Vagina (tissue), 2 donors: ENCODE results near the gene ITM2C. TPM values are rescaled to one million over a fixed set of nuclear protein-coding genes. Genes with fewer than 3 reads are reported as not detected.
A peak's percentile ranks its signal among the peaks of the same experiment; 100 is the strongest.

Experiments used
- DNase-seq, 2 donors: peaks; one replicate each; pipeline ENCODE4 v3.0.0-alpha.2; 2017; ENCODE audit errors: extremely low spot score in 2 of 2
- H3K27ac ChIP-seq: fragments of 200-600 bp; sonication (generic); one replicate; pipeline ENCODE4 v1.5.1; 2019
- H3K27me3 ChIP-seq: fragments of 200-600 bp; sonication (generic); one replicate; pipeline ENCODE4 v1.5.1; 2019
- H3K36me3 ChIP-seq, 2 donors: fragments of 200-600 bp; sonication (generic); one replicate each; pipeline ENCODE4 v1.5.1; 2017 to 2019
- H3K4me1 ChIP-seq: fragments of 200-600 bp; sonication (generic); one replicate; pipeline ENCODE4 v1.5.1; 2019
- H3K4me3 ChIP-seq, 2 donors: fragments of 200-600 bp; sonication (generic); 1 replicate in 1 of 2; 2 replicates in 1 of 2; pipeline ENCODE4 v1.5.1; 2016 to 2019
- H3K9me3 ChIP-seq: fragments of 200-600 bp; sonication (generic); one replicate; pipeline ENCODE4 v1.5.1; 2019
- POLR2A ChIP-seq, 2 donors: fragments of 450-650 bp; IDR thresholded peaks; one replicate each; pipeline ENCODE4 v1.6.1; 2017; ENCODE audit warnings: antibody characterized with exemption in 2 of 2, mild to moderate bottlenecking in 2 of 2, moderate library complexity in 2 of 2
- POLR2AphosphoS5 ChIP-seq, 2 donors: sonication (generic); formaldehyde crosslinking; IDR thresholded peaks; one replicate each; pipeline ENCODE4 v1.9.0; 2017; ENCODE audit warnings: antibody characterized with exemption in 2 of 2, mild to moderate bottlenecking in 2 of 2, low read depth in 1 of 2; ENCODE audit not compliant: insufficient read depth in 1 of 2
- intact Hi-C: fragments of 100-400 bp; cut with DNase I; formaldehyde crosslinking; loops from one replicate; pipeline ENCODE4 v1.15.1; 2023
- total RNA-seq: library from RNA; depleted of rRNA; stranded (reverse); fragments of >200 nt; gene quantifications from one replicate; pipeline ENCODE4 v1.2.3, GENCODE V29; 2016
- TF ChIP-seq, protein P1 (sequence below), 3 experiments: fragments of 450-650 bp in 2 of 3; fragments of 200-600 bp in 1 of 3; sonication (generic) in 1 of 3; IDR thresholded peaks; one replicate each; pipeline ENCODE4 v1.5.1; 2017 to 2019; ENCODE audit warnings: antibody characterized with exemption in 3 of 3, mild to moderate bottlenecking in 2 of 3, moderate library complexity in 2 of 3

ITM2C gene
- total RNA-seq, 1 donor from 2014 or later = 86.2 TPM

DNA sequence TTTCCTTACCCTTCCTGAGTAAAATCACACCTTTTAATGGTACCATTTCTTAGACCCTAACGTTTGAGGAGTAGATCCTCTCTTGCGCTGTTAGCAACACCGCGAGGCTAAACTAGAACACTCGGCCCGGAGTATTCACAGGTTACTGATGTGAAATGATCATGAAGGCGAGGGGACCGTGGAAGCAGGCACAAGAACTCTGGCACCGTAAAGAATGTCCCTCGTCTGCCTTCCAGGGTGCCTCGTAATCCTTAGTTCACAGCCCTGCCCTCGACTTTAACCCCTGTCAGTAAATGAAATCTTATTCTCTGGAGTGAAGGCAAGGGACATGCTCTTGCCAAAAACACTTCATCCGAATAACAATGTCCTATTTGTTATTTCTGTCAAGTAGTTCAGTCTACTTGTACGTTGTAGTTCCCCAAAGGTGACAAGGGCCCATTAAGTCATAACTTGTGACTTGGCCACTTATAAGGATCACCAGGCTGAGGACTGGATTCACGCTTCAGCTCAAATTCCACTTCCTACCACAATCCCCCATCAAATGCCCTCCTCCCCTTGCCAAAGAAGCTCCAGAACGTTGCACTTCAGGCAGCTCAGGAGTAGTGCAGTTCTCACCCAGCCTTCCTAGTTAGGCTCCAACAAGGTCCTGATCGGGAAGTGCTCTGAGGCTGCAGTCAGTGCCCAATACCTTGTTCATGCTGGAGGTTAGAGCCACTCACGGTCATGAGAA lies 43.3 kb upstream of the ITM2C start:
- no peak for DNase-seq
- intact Hi-C loops = loop anchor here (5.0 kb wide), 1 partner anchor 166 kb away; no protein-coding TSS in a partner anchor
- TF ChIP-seq POLR2AphosphoS5 (IDR thresholded peaks at IDR 0.05; ENCODE audit: insufficient read depth in 1 of 2, low read depth in 1 of 2) (no peak), POLR2A (IDR thresholded peaks at IDR 0.05) (no peak)
- TF ChIP-seq, protein P1, sequence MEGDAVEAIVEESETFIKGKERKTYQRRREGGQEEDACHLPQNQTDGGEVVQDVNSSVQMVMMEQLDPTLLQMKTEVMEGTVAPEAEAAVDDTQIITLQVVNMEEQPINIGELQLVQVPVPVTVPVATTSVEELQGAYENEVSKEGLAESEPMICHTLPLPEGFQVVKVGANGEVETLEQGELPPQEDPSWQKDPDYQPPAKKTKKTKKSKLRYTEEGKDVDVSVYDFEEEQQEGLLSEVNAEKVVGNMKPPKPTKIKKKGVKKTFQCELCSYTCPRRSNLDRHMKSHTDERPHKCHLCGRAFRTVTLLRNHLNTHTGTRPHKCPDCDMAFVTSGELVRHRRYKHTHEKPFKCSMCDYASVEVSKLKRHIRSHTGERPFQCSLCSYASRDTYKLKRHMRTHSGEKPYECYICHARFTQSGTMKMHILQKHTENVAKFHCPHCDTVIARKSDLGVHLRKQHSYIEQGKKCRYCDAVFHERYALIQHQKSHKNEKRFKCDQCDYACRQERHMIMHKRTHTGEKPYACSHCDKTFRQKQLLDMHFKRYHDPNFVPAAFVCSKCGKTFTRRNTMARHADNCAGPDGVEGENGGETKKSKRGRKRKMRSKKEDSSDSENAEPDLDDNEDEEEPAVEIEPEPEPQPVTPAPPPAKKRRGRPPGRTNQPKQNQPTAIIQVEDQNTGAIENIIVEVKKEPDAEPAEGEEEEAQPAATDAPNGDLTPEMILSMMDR (IDR thresholded peaks at IDR 0.05) = no peak
- Histone ChIP-seq H3K27me3 (no peaks in the 10 kb centered on the region), H3K27ac (no peak overlapping the region), H3K4me3 (no peak overlapping the region), H3K9me3 (no peaks in the 10 kb centered on the region), H3K36me3 (peaks cover 0 to 21% of the 10 kb centered on the region in 2 donors), H3K4me1 (peaks cover 9% of the 10 kb centered on the region)

DNA sequence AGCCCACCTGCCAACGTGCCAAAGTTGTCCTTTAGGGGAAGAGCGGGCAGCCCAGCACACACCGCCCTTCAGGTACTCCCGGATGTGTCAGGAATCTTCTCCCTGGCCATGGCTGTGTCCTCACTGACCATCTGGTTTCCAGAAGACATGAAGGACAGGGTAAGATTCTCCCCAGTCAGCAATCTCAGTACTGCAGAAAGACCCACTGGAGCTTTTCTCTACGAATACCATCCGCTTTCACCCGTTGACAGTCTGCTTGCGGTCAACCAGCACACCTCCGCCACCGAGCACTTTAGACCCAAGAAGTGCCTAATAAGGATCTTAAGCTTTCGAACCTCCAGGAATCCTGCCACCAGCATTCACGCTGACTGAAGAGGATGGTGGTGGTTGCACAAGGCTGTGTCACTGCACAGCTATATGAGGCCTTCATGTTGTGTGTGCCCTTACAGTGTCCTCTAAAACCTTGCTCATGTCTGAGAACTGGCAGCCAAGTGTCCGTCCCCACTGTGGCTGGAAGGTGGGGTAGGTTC lies 42.7 kb upstream of the ITM2C start:
- H3K4me1 ChIP-seq = peaks cover 9% of the 10 kb centered on the region
- H3K27me3 ChIP-seq = no peaks in the 10 kb centered on the region
- H3K9me3 ChIP-seq = no peaks in the 10 kb centered on the region
- peaks cover 0 to 16% of the 10 kb centered on the region in 2 donors for H3K36me3 ChIP-seq
- TF ChIP-seq POLR2AphosphoS5 (IDR thresholded peaks at IDR 0.05; ENCODE audit: insufficient read depth in 1 of 2, low read depth in 1 of 2) (no peak), POLR2A (IDR thresholded peaks at IDR 0.05) (no peak)
- TF ChIP-seq, protein P1 (IDR thresholded peaks at IDR 0.05) = no peak
- H3K4me3 ChIP-seq = no peak overlapping the region
- no peak for DNase-seq
- H3K27ac ChIP-seq = no peak overlapping the region
- intact Hi-C loops = loop anchor here (5.0 kb wide), 1 partner anchor 165 kb away; no protein-coding TSS in a partner anchor

DNA sequence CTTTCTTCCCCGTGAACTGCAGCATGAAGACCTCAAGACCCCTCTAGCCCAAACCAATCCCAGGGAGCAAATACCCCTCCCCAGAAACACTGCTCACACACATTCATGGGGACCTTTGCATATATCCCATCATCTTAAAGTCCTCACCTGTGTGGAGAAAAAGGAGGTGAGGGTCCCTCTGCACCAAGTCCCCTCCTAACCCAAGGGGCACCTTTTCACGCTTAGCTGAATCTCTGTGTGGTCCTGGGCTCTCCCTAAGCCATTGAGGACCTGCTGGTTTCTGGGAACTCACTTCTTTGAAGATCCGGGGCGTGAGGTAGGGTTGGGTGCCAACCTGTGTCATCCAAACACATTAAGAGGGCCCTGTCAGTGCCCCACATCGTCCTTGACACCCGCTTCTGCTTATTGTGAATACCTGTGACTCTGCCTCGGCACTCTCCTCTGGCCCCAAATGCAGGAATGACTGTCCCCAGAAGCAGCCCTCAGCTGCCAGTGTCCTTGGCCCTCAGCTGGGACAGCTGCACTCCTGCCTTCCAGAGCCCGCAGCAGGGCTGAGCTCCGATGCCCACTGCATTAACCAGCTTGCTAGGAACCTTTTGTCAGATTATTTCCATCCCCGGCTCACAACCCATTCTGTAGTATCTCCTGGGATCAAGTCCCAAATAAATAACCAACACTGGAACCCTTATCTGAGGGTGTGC lies 41.3 kb upstream of the ITM2C start:
- H3K4me1 ChIP-seq = peaks cover 18% of the 10 kb centered on the region
- intact Hi-C loops = loop anchor here (5.0 kb wide), 1 partner anchor 164 kb away; no protein-coding TSS in a partner anchor
- TF ChIP-seq POLR2A (IDR thresholded peaks at IDR 0.05) (no peak), POLR2AphosphoS5 (IDR thresholded peaks at IDR 0.05; ENCODE audit: insufficient read depth in 1 of 2, low read depth in 1 of 2) (no peak)
- TF ChIP-seq, protein P1 (IDR thresholded peaks at IDR 0.05) = no peak

DNA sequence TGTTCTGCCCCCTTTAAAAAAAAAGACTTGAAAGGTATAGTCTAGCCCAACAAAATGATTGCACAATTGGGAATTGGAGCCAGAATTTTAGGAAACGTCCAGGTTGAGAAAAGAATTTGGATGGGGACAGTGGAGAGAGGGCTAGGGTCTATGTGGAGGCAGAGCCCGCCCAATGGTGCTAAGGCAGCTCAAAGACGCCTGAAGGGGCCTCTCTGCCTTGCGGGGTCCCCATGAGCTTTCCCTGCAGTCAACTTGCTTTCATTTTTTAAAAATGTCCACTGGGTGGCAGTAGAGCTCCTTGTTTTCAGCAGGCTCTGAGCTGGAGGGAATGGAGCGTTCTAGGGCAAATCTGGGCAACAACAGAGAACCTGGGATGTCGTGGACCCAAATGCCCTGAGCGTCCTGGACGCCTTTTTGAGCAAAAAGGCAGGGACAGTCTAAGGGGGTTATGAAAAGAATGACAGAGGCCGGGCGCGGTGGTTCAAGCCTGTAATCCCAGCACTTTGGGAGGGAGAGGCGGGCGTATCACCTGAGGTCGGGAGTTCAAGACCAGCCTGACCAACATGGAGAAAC lies 40.2 kb upstream of the ITM2C start:
- H3K27ac ChIP-seq = no peak overlapping the region
- H3K27me3 ChIP-seq = no peaks in the 10 kb centered on the region
- TF ChIP-seq, protein P1 (IDR thresholded peaks at IDR 0.05) = peak; percentile 51 to 81 (median 63)
- TF ChIP-seq POLR2A (IDR thresholded peaks at IDR 0.05) (no peak), POLR2AphosphoS5 (IDR thresholded peaks at IDR 0.05; ENCODE audit: insufficient read depth in 1 of 2, low read depth in 1 of 2) (no peak)
- intact Hi-C loops = loop anchor here (5.0 kb wide), 1 partner anchor 163 kb away; no protein-coding TSS in a partner anchor
- no peak for DNase-seq
- no peaks in the 10 kb centered on the region for H3K9me3 ChIP-seq
- H3K4me1 ChIP-seq = peaks cover 21% of the 10 kb centered on the region
- H3K4me3 ChIP-seq = peak overlapping the region in 1 of 2 donors; percentile 39
- no peaks in the 10 kb centered on the region for H3K36me3 ChIP-seq

More for the DNA sequence above, 41.3 kb upstream of the ITM2C start:
- Histone ChIP-seq H3K27ac (no peak overlapping the region), H3K36me3 (peaks cover 0 to 8% of the 10 kb centered on the region in 2 donors), H3K4me3 (no peak overlapping the region), H3K9me3 (no peaks in the 10 kb centered on the region), H3K27me3 (no peaks in the 10 kb centered on the region)
- DNase-seq = no peak
